DOHH2 (cell line): ENCODE data around the gene INF2.

Experiments used
- EZH2phosphoT487 ChIP-seq: fragments of 200-600 bp; sonication (generic); IDR thresholded peaks from 2 replicates; pipeline ENCODE4 v1.6.1; 2017; ENCODE audit warnings: borderline replicate concordance, mild to moderate bottlenecking, antibody characterized with exemption, low read length, moderate library complexity, mixed read lengths
- TF ChIP-seq, protein P1 (sequence below): fragments of 200-600 bp; sonication (generic); IDR thresholded peaks from one replicate; pipeline ENCODE4 v1.5.1; 2014; ENCODE audit warnings: antibody characterized with exemption, mild to moderate bottlenecking, low read depth, low read length; ENCODE audit not compliant: poor library complexity, severe bottlenecking

- TF ChIP-seq, protein P1, sequence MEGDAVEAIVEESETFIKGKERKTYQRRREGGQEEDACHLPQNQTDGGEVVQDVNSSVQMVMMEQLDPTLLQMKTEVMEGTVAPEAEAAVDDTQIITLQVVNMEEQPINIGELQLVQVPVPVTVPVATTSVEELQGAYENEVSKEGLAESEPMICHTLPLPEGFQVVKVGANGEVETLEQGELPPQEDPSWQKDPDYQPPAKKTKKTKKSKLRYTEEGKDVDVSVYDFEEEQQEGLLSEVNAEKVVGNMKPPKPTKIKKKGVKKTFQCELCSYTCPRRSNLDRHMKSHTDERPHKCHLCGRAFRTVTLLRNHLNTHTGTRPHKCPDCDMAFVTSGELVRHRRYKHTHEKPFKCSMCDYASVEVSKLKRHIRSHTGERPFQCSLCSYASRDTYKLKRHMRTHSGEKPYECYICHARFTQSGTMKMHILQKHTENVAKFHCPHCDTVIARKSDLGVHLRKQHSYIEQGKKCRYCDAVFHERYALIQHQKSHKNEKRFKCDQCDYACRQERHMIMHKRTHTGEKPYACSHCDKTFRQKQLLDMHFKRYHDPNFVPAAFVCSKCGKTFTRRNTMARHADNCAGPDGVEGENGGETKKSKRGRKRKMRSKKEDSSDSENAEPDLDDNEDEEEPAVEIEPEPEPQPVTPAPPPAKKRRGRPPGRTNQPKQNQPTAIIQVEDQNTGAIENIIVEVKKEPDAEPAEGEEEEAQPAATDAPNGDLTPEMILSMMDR, result no peak
- TF ChIP-seq EZH2phosphoT487, result no peak
Measured at GRCh38 chr14:104685216-104685997, 4.0 kb upstream of the INF2 start.
